A549 (cell line): Measurements from ENCODE around the gene LNPEP. TPM values are rescaled to one million over a fixed set of nuclear protein-coding genes. Genes with fewer than 3 reads are reported as not detected.

Source experiments
- ATAC-seq, 2 experiments: fragments of 200-7000 bp in 1 of 2; fragments of >200 bp in 1 of 2; cut with Nextera tagmentation in 1 of 2; cut with Tn5 transposase in 1 of 2; 3 replicates each; pipeline versions ENCODE4 v1.8.0 to v1.9.1; 2018 to 2020; ENCODE audit warnings: mild to moderate bottlenecking in 1 of 2, moderate library complexity in 1 of 2
- CTCF ChIA-PET: fragments of 300-600 bp; sonication (Branson Sonifier 250); formaldehyde crosslinking; extraction: SDS; loops from one replicate; lab custom pipeline; 2021; ENCODE audit warnings: antibody characterized with exemption, inconsistent platforms; lab: Yijun Ruan, JAX
- POLR2A ChIA-PET: fragments of 350-600 bp; formaldehyde crosslinking; extraction: SDS; loops from one replicate; lab custom pipeline; 2021; ENCODE audit warnings: antibody characterized with exemption, inconsistent platforms; lab: Yijun Ruan, JAX
- DNase-seq, 2 experiments: peaks; one replicate each; pipeline versions ENCODE4 v3.0.0 to v3.0.0-alpha.2; 2011 to 2016; ENCODE audit warnings: low read depth in 1 of 2, low spot score in 1 of 2
- FAIRE-seq: peaks from 2 replicates; lab custom pipeline; 2011; peaks lifted over from hg19 to GRCh38; lab: Jason Lieb, UNC
- H3K27ac ChIP-seq, 2 experiments: fragments of >200 bp; sonication (Bioruptor Twin); formaldehyde crosslinking; 3 replicates each; pipeline ENCODE4 v1.5.1; 2016 to 2017
- H3K4me1 ChIP-seq: fragments of >200 bp; sonication (Bioruptor Twin); formaldehyde crosslinking; 3 replicates; pipeline ENCODE4 v1.6.1; 2016
- H3K4me2 ChIP-seq: fragments of >200 bp; sonication (Bioruptor Twin); formaldehyde crosslinking; 3 replicates; pipeline ENCODE4 v1.6.1; 2016
- H3K4me3 ChIP-seq: fragments of >200 bp; sonication (Bioruptor Twin); formaldehyde crosslinking; 3 replicates; pipeline ENCODE4 v1.5.1; 2016
- H3K9me3 ChIP-seq: fragments of >200 bp; sonication (Bioruptor Twin); formaldehyde crosslinking; 3 replicates; pipeline ENCODE4 v1.6.1; 2016
- CBX2 ChIP-seq: fragments of 200-600 bp; sonication (generic); IDR thresholded peaks from 2 replicates; pipeline ENCODE4 v1.6.1; 2016; ENCODE audit warnings: low read depth, mild to moderate bottlenecking, borderline replicate concordance
- CEBPB ChIP-seq, 2 experiments: fragments of >200 bp in 1 of 2; sonication (Bioruptor Twin) in 1 of 2; formaldehyde crosslinking in 1 of 2; IDR thresholded peaks; 2 replicates each; pipeline ENCODE4 v1.6.1; 2012 to 2016
- EHMT2 ChIP-seq: fragments of 200-600 bp; sonication (generic); IDR thresholded peaks from 2 replicates; pipeline ENCODE4 v1.6.1; 2016; ENCODE audit warnings: antibody characterized with exemption, low read depth, mild to moderate bottlenecking, moderate library complexity
- GATA3 ChIP-seq: IDR thresholded peaks from 2 replicates; pipeline ENCODE4 v1.6.1; 2012; ENCODE audit warnings: borderline replicate concordance
- NPAS2 ChIP-seq: fragments of 250-450 bp; sonication (Bioruptor Pico); IDR thresholded peaks from 2 replicates; pipeline ENCODE4 v1.8.0; 2022; ENCODE audit warnings: mild to moderate bottlenecking, moderate library complexity, borderline replicate concordance
- PHF8 ChIP-seq: fragments of 200-600 bp; sonication (generic); IDR thresholded peaks from 2 replicates; pipeline ENCODE4 v1.6.1; 2016; ENCODE audit warnings: low read depth, mild to moderate bottlenecking, antibody characterized with exemption, moderate library complexity, borderline replicate concordance
- RARB ChIP-seq: fragments of 250-450 bp; sonication (Bioruptor Pico); IDR thresholded peaks from 2 replicates; pipeline ENCODE4 v1.8.0; 2021; ENCODE audit warnings: mild to moderate bottlenecking, moderate library complexity
- ZNF302 ChIP-seq: fragments of 250-450 bp; sonication (Bioruptor Pico); IDR thresholded peaks from 2 replicates; pipeline ENCODE4 v1.9.0; 2021; ENCODE audit warnings: inconsistent platforms, mild to moderate bottlenecking, moderate library complexity
- ZSCAN20 ChIP-seq: fragments of 250-450 bp; sonication (Bioruptor Pico); IDR thresholded peaks from 2 replicates; pipeline ENCODE4 v1.8.0; 2022; ENCODE audit warnings: mild to moderate bottlenecking, moderate library complexity
- WGBS: methylation state at CpG from one replicate; pipeline ENCODE4 v1.1.6; 2017; ENCODE audit errors: missing lambda C conversion rate; 5-methylcytosine and 5-hydroxymethylcytosine counted together
- polyA plus RNA-seq, 4 experiments: library from polyadenylated mRNA; depleted of rRNA in 3 of 4; stranded (reverse); fragments of >200 nt; fragmentation: RNase III in 1 of 4; extraction: RNeasy Plus Mini Kit Qiagen cat#74134 plus additional on column Dnase treatment in 1 of 4; gene quantifications; 2 replicates in 3 of 4; 3 replicates in 1 of 4; pipeline ENCODE4 v1.2.3, GENCODE V29; 2011 to 2017
- TF ChIP-seq, protein P1 (sequence below): fragments of 200-600 bp; sonication (generic); IDR thresholded peaks from 2 replicates; pipeline ENCODE4 v1.6.1; 2016; ENCODE audit warnings: antibody characterized with exemption, mild to moderate bottlenecking, moderate library complexity
- TF ChIP-seq, protein P2 (sequence below): fragments of 150-350 bp; IDR thresholded peaks from 2 replicates; pipeline ENCODE4 v1.6.1; 2014; ENCODE audit warnings: low read depth, mild to moderate bottlenecking, low read length
- TF ChIP-seq, protein P3 (sequence below): fragments of 250-450 bp; sonication (Bioruptor Pico); IDR thresholded peaks from 2 replicates; pipeline ENCODE4 v1.5.0; 2020; ENCODE audit warnings: low read depth, mild to moderate bottlenecking, moderate library complexity
- TF ChIP-seq, protein P4 (sequence below): fragments of >200 bp; sonication (Bioruptor Twin); formaldehyde crosslinking; IDR thresholded peaks from 3 replicates; pipeline ENCODE4 v1.5.1; 2016
- TF ChIP-seq, protein P5 (sequence below): IDR thresholded peaks from 2 replicates; pipeline ENCODE4 v1.6.1; 2012

LNPEP gene
- polyA plus RNA-seq, 2 of the 4 experiments (the other 2 are of a cell fraction): 5.9 to 19.7 TPM

DNA sequence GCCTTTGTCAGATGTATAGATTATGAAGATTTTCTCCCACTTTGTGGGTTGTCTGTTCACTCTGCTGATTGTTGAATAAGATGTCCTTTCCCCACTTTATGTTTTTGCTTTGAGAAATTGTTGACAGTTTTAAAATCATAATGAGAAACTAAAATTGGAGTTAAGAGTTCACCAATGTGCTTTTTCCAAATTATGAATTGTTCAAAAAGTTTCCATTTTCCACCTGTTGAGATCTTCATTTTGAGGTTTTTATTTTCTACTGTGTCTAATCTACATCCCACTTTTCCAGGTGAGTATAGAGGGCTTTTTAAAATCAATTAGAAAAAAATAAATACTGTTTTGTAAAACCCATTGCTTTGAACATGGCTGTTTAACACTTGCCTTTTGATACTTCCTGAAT is 55.8 kb downstream of the LNPEP start:
- no peak for ATAC-seq
- DNase-seq: no peak
- FAIRE-seq: no peak
- no peaks in the 10 kb centered on the region for H3K9me3 ChIP-seq
- H3K4me1 ChIP-seq: no peaks in the 10 kb centered on the region
- no peak overlapping the region for H3K4me2 ChIP-seq
- CTCF ChIA-PET: no interaction called here
- no peak overlapping the region for H3K4me3 ChIP-seq
- POLR2A ChIA-PET: no interaction called here
- no peak overlapping the region for H3K27ac ChIP-seq
- TF ChIP-seq PHF8 (no peak), ZNF302 (CRISPR knock-in tag) (no peak)

DNA sequence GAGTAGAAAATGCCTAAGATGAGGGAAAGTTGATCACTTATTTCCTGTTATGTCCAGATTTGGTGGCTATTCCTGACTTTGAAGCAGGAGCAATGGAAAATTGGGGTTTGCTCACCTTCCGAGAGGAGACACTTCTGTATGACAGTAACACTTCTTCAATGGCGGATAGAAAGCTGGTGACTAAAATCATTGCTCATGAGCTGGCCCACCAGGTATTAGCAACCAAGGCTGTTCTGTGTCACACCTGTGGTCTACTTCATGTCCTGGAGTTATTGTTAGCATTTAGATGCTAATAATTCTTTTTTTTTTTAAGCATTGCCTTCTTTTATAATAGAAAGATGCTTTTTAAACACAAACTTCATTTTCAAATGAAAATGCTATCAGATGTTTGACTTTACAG is 57.9 kb downstream of the LNPEP start:
- TF ChIP-seq, protein P1, sequence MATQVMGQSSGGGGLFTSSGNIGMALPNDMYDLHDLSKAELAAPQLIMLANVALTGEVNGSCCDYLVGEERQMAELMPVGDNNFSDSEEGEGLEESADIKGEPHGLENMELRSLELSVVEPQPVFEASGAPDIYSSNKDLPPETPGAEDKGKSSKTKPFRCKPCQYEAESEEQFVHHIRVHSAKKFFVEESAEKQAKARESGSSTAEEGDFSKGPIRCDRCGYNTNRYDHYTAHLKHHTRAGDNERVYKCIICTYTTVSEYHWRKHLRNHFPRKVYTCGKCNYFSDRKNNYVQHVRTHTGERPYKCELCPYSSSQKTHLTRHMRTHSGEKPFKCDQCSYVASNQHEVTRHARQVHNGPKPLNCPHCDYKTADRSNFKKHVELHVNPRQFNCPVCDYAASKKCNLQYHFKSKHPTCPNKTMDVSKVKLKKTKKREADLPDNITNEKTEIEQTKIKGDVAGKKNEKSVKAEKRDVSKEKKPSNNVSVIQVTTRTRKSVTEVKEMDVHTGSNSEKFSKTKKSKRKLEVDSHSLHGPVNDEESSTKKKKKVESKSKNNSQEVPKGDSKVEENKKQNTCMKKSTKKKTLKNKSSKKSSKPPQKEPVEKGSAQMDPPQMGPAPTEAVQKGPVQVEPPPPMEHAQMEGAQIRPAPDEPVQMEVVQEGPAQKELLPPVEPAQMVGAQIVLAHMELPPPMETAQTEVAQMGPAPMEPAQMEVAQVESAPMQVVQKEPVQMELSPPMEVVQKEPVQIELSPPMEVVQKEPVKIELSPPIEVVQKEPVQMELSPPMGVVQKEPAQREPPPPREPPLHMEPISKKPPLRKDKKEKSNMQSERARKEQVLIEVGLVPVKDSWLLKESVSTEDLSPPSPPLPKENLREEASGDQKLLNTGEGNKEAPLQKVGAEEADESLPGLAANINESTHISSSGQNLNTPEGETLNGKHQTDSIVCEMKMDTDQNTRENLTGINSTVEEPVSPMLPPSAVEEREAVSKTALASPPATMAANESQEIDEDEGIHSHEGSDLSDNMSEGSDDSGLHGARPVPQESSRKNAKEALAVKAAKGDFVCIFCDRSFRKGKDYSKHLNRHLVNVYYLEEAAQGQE: no peak
- TF ChIP-seq, all 56 proteins: peak for 0
- ChIA-PET POLR2A (no interaction called here), CTCF (interaction anchor here (0.5 to 1.2 kb wide), 3 partner anchors 15 to 168 kb away, joined by 3 to 4 read pairs (median 3); partner anchors contain the start of gene LIX1)
- H3K4me1 ChIP-seq: no peaks in the 10 kb centered on the region
- DNase-seq (no peak), FAIRE-seq (no peak), ATAC-seq (no peak)
- no peak overlapping the region for H3K27ac ChIP-seq
- H3K4me3 ChIP-seq: no peak overlapping the region
- no peak overlapping the region for H3K4me2 ChIP-seq
- 96% methylated on average over 2 of the region's 2 CpGs for WGBS
- no peaks in the 10 kb centered on the region for H3K9me3 ChIP-seq

DNA sequence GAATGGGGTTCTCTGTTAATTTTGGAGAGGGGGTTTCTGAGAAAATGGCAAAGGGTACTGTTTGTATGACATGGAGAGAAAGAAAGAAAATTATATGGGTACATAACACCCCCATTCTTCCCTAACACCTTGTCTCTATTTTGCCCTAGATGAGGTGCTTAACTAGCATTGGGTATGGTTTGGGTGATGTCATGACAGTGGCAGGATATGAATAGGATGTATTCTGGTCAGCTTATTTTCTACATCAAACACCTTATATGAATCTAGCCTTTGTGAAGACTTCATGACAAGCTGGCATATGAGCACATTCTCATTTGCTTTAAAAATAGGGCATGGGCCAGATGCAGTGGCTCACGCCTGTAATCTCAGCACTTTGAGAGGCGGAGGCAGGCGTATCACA is 58.6 kb downstream of the LNPEP start:
- Histone ChIP-seq H3K4me3 (no peak overlapping the region), H3K4me1 (no peaks in the 10 kb centered on the region), H3K9me3 (no peaks in the 10 kb centered on the region), H3K27ac (no peak overlapping the region), H3K4me2 (no peak overlapping the region)
- POLR2A ChIA-PET: no interaction called here
- no peak for DNase-seq
- no peak for ATAC-seq
- WGBS: 97% methylated on average over 3 of the region's 3 CpGs
- no peak for FAIRE-seq
- CTCF ChIA-PET: interaction anchor here (1.0 kb wide), 1 partner anchor 148 kb away, joined by 3 read pairs; the partner anchor contains the start of gene LIX1
- TF ChIP-seq, protein P2, sequence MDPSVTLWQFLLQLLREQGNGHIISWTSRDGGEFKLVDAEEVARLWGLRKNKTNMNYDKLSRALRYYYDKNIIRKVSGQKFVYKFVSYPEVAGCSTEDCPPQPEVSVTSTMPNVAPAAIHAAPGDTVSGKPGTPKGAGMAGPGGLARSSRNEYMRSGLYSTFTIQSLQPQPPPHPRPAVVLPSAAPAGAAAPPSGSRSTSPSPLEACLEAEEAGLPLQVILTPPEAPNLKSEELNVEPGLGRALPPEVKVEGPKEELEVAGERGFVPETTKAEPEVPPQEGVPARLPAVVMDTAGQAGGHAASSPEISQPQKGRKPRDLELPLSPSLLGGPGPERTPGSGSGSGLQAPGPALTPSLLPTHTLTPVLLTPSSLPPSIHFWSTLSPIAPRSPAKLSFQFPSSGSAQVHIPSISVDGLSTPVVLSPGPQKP: no peak
- TF ChIP-seq NPAS2 (CRISPR knock-in tag) (no peak), CEBPB (IDR thresholded peaks at IDR 0.05) (no peak), CBX2 (no peak), ZSCAN20 (CRISPR knock-in tag) (no peak), RARB (CRISPR knock-in tag) (no peak), GATA3 (no peak), EHMT2 (no peak)
- TF ChIP-seq, protein P3, sequence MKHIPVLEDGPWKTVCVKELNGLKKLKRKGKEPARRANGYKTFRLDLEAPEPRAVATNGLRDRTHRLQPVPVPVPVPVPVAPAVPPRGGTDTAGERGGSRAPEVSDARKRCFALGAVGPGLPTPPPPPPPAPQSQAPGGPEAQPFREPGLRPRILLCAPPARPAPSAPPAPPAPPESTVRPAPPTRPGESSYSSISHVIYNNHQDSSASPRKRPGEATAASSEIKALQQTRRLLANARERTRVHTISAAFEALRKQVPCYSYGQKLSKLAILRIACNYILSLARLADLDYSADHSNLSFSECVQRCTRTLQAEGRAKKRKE (CRISPR knock-in tag): no peak
- TF ChIP-seq, protein P4, sequence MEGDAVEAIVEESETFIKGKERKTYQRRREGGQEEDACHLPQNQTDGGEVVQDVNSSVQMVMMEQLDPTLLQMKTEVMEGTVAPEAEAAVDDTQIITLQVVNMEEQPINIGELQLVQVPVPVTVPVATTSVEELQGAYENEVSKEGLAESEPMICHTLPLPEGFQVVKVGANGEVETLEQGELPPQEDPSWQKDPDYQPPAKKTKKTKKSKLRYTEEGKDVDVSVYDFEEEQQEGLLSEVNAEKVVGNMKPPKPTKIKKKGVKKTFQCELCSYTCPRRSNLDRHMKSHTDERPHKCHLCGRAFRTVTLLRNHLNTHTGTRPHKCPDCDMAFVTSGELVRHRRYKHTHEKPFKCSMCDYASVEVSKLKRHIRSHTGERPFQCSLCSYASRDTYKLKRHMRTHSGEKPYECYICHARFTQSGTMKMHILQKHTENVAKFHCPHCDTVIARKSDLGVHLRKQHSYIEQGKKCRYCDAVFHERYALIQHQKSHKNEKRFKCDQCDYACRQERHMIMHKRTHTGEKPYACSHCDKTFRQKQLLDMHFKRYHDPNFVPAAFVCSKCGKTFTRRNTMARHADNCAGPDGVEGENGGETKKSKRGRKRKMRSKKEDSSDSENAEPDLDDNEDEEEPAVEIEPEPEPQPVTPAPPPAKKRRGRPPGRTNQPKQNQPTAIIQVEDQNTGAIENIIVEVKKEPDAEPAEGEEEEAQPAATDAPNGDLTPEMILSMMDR: no peak
- TF ChIP-seq, protein P5, sequence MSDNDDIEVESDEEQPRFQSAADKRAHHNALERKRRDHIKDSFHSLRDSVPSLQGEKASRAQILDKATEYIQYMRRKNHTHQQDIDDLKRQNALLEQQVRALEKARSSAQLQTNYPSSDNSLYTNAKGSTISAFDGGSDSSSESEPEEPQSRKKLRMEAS: no peak
